Stomach (tissue), 9 donors: Measurements from ENCODE around the gene PLCG2. TPM values are rescaled to one million over a fixed set of nuclear protein-coding genes. Genes with fewer than 3 reads are reported as not detected.

Experiments used
- DNase-seq, 2 donors: peaks; one replicate each; pipeline versions ENCODE4 v3.0.0 to v3.0.0-alpha.2; 2013 to 2019
- H3K27ac ChIP-seq, 5 donors: fragments of 200-600 bp in 4 of 5; sonication (generic) in 4 of 5; one replicate each; pipeline ENCODE4 v1.5.1; 2013 to 2019; ENCODE audit warnings: mild to moderate bottlenecking in 1 of 5, moderate library complexity in 1 of 5
- H3K27me3 ChIP-seq, 3 donors: fragments of 200-600 bp; sonication (generic); one replicate each; pipeline ENCODE4 v1.5.1; 2017 to 2019; ENCODE audit warnings: mixed run types in 1 of 3
- H3K36me3 ChIP-seq, 4 donors: fragments of 200-600 bp; sonication (generic); 1 replicate in 3 of 4; 2 replicates in 1 of 4; pipeline ENCODE4 v1.5.1; 2016 to 2019
- H3K4me1 ChIP-seq, 4 donors: fragments of 200-600 bp; sonication (generic); one replicate each; pipeline ENCODE4 v1.5.1; 2016 to 2019
- H3K4me3 ChIP-seq, 4 donors: fragments of 200-600 bp; sonication (generic) in 3 of 4; one replicate each; pipeline ENCODE4 v1.5.1; 2016 to 2019; ENCODE audit warnings: mild to moderate bottlenecking in 1 of 4
- H3K9me3 ChIP-seq, 4 donors: fragments of 200-600 bp; sonication (generic); one replicate each; pipeline ENCODE4 v1.5.1; 2016 to 2019
- EP300 ChIP-seq: sonication (generic); formaldehyde crosslinking; IDR thresholded peaks from one replicate; pipeline ENCODE4 v1.6.1; 2017; ENCODE audit warnings: antibody characterized with exemption
- POLR2A ChIP-seq, 4 donors: fragments of 450-650 bp; IDR thresholded peaks; one replicate each; pipeline ENCODE4 v1.6.1; 2016; ENCODE audit warnings: antibody characterized with exemption in 4 of 4, control low read depth in 2 of 4, mild to moderate bottlenecking in 1 of 4, moderate library complexity in 1 of 4
- POLR2AphosphoS5 ChIP-seq, 3 donors: sonication (generic); formaldehyde crosslinking; IDR thresholded peaks; one replicate each; pipeline ENCODE4 v1.6.1; 2016; ENCODE audit warnings: antibody characterized with exemption in 3 of 3
- WGBS, 5 donors: extraction: QIAGEN DNeasy Blood & Tissue Kit in 3 of 5; methylation state at CpG; one replicate each; pipeline versions ENCODE4 v1.1.5 to v1.1.7; 2013 to 2018; 5-methylcytosine and 5-hydroxymethylcytosine counted together
- intact Hi-C: fragments of 100-400 bp; cut with DNase I; formaldehyde crosslinking; loops from one replicate; pipeline ENCODE4 v1.15.1; 2023; ENCODE audit warnings: low total_unique reads
- polyA plus RNA-seq, 3 donors: library from polyadenylated mRNA; stranded (reverse); fragments of 200-250 nt; gene quantifications; one replicate each; pipeline ENCODE4 v1.2.3, GENCODE V29; 2013
- total RNA-seq, 5 donors: library from RNA; depleted of rRNA; stranded (reverse); fragments of >200 nt; gene quantifications; one replicate each; pipeline versions ENCODE4 v1.1.0 to v1.2.3, GENCODE V29; 2014 to 2016
- TF ChIP-seq, protein P1 (sequence below), 7 experiments: fragments of 450-650 bp in 4 of 7; fragments of 200-600 bp in 3 of 7; sonication (generic) in 3 of 7; IDR thresholded peaks; one replicate each; pipeline ENCODE4 v1.5.1; 2016 to 2019; ENCODE audit warnings: antibody characterized with exemption in 7 of 7, control low read depth in 2 of 7, mild to moderate bottlenecking in 1 of 7
- donor health status: healthy with polysubstance abuse.
- donor health status: Bipolar disorder and iron deficiency.
- donor health status: healthy.

Gene PLCG2
- total and polyA plus RNA-seq, 8 donors: 0.87 to 68.5 (median 11.1) TPM

DNA sequence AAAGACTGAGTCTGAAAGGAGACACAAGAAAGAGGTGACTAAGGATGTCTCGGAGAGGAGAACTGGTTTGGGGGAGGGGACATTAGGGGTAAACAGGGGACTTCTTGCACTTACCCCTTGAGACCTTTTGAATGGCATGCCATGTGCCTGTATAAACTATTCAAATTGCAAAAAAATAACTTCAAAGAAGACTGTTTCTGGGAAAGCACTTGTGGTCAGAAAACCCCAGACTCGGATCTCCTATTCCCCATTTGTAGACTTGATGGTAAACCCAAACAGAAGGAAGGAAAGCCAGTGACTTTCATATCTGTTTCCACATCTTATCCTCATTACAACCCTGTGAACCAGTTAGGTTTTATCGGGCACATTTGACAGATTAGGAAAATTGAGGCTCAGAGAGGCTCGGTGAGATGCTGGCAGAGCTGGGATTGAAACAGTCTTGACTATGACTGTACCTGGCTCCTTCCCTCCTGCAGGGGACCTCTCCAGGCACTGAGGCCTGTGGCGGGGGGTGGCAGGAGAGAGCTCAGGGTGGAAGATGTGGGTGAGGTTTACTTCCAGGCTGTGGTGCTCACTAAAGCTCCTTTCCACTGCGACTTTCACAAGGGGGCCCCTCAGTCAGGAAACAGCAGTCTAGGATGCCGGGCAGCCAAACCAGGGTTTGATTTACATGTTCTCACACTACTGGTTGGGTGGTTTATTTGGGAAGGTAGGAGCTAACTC lies 30.5 kb upstream of the PLCG2 start:
- no peak overlapping the region for H3K4me3 ChIP-seq
- no peak for TF ChIP-seq POLR2A (IDR thresholded peaks at IDR 0.05)
- no peak for TF ChIP-seq EP300
- TF ChIP-seq, protein P1, sequence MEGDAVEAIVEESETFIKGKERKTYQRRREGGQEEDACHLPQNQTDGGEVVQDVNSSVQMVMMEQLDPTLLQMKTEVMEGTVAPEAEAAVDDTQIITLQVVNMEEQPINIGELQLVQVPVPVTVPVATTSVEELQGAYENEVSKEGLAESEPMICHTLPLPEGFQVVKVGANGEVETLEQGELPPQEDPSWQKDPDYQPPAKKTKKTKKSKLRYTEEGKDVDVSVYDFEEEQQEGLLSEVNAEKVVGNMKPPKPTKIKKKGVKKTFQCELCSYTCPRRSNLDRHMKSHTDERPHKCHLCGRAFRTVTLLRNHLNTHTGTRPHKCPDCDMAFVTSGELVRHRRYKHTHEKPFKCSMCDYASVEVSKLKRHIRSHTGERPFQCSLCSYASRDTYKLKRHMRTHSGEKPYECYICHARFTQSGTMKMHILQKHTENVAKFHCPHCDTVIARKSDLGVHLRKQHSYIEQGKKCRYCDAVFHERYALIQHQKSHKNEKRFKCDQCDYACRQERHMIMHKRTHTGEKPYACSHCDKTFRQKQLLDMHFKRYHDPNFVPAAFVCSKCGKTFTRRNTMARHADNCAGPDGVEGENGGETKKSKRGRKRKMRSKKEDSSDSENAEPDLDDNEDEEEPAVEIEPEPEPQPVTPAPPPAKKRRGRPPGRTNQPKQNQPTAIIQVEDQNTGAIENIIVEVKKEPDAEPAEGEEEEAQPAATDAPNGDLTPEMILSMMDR (IDR thresholded peaks at IDR 0.05): no peak
- no peak for TF ChIP-seq POLR2AphosphoS5 (IDR thresholded peaks at IDR 0.05)
- WGBS, 5 donors: 52 to 65% (median 58%) methylated on average over 7 of the region's 7 CpGs
- H3K9me3 ChIP-seq: no peaks in the 10 kb centered on the region
- no peak overlapping the region for H3K27ac ChIP-seq
- H3K4me1 ChIP-seq: peaks cover 3 to 25% (median 9%) of the 10 kb centered on the region in 4 donors
- no peak for DNase-seq
- intact Hi-C loops: no loop called here
- no peaks in the 10 kb centered on the region for H3K36me3 ChIP-seq
- H3K27me3 ChIP-seq: no peaks in the 10 kb centered on the region

DNA sequence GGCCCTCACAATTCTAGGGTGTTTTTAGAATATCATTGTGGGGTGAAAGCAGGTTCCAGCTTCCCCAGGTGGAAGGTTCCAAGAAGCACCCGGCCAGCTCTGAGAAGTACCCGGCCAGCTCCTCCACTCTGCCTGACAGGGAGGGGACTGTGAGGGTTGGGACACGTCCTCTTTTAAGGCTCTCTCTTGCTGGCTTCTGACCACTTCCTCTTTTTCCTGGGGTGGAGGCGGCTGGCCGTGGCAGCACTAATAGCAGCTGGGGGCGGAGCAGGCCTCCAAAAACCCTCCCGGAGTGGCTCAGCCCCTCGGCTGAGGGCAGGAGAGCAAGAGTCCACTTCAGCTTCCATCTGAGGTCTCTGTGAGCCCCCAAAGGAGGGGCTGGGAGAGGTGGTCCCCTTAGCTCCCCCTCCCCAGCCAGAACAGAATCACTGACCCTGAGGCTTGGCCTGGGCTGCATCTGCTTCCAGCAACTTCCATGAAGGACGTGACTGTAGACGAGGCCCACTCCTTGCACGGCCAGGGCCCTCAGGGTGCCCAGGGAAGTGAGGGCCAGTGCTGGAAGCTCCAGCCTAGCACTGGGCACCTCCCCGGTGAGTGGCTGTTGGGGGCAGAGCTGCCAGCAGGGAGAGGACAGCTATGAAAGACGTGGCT lies 26.7 kb upstream of the PLCG2 start:
- no peaks in the 10 kb centered on the region for H3K36me3 ChIP-seq
- H3K4me1 ChIP-seq: peaks cover 0 to 30% (median 2%) of the 10 kb centered on the region in 4 donors
- 47 to 78% (median 57%) methylated on average over 8 to 13 of the region's 13 CpGs for WGBS, 5 donors
- DNase-seq: peak; percentile 52 to 66
- no peaks in the 10 kb centered on the region for H3K9me3 ChIP-seq
- TF ChIP-seq POLR2AphosphoS5 (IDR thresholded peaks at IDR 0.05) (no peak), EP300 (no peak), POLR2A (IDR thresholded peaks at IDR 0.05) (no peak)
- TF ChIP-seq, protein P1 (IDR thresholded peaks at IDR 0.05): no peak
- intact Hi-C loops: no loop called here
- no peak overlapping the region for H3K4me3 ChIP-seq
- peak overlapping the region in 4 of 5 donors; percentile 13 to 81 (median 52) for H3K27ac ChIP-seq
- H3K27me3 ChIP-seq: no peaks in the 10 kb centered on the region

DNA sequence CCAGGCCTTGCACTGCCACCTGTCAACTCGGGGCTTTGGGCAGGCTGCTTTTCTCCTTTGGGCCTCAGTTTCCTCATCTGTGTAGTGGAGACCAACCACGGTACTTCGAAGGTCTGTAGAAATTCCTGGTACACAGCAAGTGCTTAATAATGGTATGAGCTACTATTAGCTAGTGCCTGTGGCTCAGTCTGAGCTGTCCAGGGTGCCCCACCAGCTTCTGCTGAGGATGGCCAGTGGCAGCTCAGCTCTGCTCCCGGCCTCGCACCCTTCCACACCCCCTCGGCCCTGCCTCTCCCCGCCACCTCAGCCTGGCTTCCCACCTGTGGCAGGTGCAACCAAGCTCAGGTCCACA lies 26.2 kb upstream of the PLCG2 start:
- intact Hi-C loops: no loop called here
- Histone ChIP-seq H3K4me3 (no peak overlapping the region), H3K27me3 (no peaks in the 10 kb centered on the region), H3K4me1 (peaks cover 0 to 30% (median 2%) of the 10 kb centered on the region in 4 donors), H3K36me3 (no peaks in the 10 kb centered on the region), H3K9me3 (no peaks in the 10 kb centered on the region), H3K27ac (peak overlapping the region in 3 of 5 donors; percentile 43 to 81 (median 61))
- WGBS, 5 donors: 90 to 94% (median 93%) methylated on average over 7 of the region's 7 CpGs
- TF ChIP-seq EP300: no peak
- no peak for TF ChIP-seq POLR2AphosphoS5 (IDR thresholded peaks at IDR 0.05)
- no peak for TF ChIP-seq POLR2A (IDR thresholded peaks at IDR 0.05)
- TF ChIP-seq, protein P1 (IDR thresholded peaks at IDR 0.05): no peak
- DNase-seq: no peak

DNA sequence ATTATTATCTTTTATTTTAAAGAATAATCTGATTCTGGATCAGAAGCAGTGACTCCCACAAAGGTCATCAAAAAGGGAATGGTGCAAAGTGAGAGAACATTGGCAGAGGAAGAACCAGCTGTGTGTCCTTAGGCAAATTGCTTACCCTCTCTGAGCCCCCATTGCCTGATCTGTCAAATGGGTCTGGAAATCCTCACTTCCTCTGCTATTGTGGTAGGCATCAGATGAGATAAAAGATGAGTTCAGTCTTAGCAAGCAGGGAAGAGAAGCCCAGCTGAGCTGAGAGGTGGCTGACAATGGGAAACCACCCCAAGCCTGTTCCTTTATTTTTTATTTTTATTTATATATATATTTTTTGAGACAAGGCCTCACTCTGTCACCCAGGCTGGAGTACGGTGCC lies 24.2 kb upstream of the PLCG2 start:
- no peak for DNase-seq
- TF ChIP-seq POLR2A (IDR thresholded peaks at IDR 0.05) (no peak), POLR2AphosphoS5 (IDR thresholded peaks at IDR 0.05) (no peak), EP300 (no peak)
- TF ChIP-seq, protein P1 (IDR thresholded peaks at IDR 0.05): no peak
- H3K27ac ChIP-seq: no peak overlapping the region
- 86 to 100% (median 100%) methylated on average over 1 of the region's 1 CpG for WGBS, 5 donors
- peaks cover 0 to 47% (median 9%) of the 10 kb centered on the region in 4 donors for H3K4me1 ChIP-seq
- no peaks in the 10 kb centered on the region for H3K9me3 ChIP-seq
- intact Hi-C loops: no loop called here
- H3K27me3 ChIP-seq: no peaks in the 10 kb centered on the region
- H3K4me3 ChIP-seq: no peak overlapping the region
- H3K36me3 ChIP-seq: no peaks in the 10 kb centered on the region
